ENCODE measurements around the gene EFHD1.

DNA sequence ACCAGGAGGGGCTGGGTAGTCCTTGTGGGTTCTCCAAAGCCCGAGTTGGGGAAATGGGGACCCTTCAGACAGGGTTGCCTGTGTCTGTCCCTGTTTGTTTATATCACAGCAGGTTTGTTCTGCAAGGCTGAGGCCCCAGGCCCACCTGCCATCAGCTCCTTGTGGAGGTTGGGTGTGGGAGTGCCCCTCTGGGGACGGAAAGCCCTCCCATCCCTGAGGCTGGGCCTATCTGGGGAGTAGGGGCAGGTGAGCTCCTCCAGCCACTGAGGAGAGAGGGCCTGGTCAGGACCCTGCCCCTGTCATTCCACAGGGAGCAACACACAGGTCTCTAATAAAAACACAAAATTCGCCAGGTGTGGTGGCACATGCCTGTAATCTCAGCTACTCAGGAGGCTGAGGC is 23.3 kb upstream of the EFHD1 start:
- TF ChIP-seq CTCF (IDR thresholded peaks at IDR 0.05), result no peak
- no peak for TF ChIP-seq EZH2 (IDR thresholded peaks at IDR 0.05; ENCODE audit: borderline replicate concordance, insufficient read depth, low read depth, low read length, poor library complexity, severe bottlenecking)
